Tibial nerve (tissue), 4 donors: ENCODE results near the gene RALB.

ENCODE experiments used
- EP300 ChIP-seq, 2 donors: sonication (generic); formaldehyde crosslinking; IDR thresholded peaks; one replicate each; pipeline ENCODE4 v1.6.1; 2017; ENCODE audit warnings: antibody characterized with exemption in 2 of 2, mild to moderate bottlenecking in 1 of 2
- POLR2A ChIP-seq, 2 donors: fragments of 450-650 bp; IDR thresholded peaks; one replicate each; pipeline ENCODE4 v1.6.1; 2017; ENCODE audit warnings: antibody characterized with exemption in 2 of 2, mild to moderate bottlenecking in 2 of 2, moderate library complexity in 2 of 2
- TF ChIP-seq, protein P1 (sequence below), 5 experiments: fragments of 200-600 bp in 3 of 5; fragments of 450-650 bp in 2 of 5; sonication (generic) in 3 of 5; IDR thresholded peaks; one replicate each; pipeline ENCODE4 v1.5.1; 2016 to 2019; ENCODE audit warnings: antibody characterized with exemption in 5 of 5, mild to moderate bottlenecking in 3 of 5, moderate library complexity in 2 of 5

DNA sequence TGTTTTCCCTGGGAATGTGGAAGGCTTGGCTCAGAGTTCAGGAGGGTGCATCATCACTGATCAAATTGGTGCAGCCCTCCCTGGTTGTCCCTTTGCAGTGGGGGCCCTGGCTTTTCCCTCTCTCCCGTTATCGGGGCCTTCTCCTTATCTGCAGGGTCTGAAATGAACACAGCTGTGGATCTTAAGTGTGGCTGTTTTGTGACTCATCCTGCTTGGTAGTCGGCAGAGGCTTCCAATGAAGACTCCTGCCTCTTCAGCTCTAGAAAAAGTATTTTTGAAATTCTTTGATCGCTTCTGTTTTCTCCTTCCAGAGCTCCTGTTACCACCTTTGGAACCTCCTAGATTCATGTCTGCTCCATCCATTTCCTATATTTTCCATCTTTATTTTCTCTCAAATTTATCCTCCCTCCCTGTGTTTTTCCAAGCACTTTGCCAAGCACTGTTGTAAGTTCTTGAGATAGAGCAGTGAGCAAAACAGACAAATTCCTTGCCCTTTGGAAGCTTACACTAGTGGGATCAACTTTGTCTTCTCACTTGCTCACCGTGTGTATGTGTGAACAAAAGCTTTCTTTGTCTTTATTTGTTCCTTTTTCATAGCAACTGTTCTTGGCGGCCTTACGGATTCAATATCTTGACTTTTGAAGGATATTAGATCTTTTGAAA is 45.7 kb downstream of the RALB start:
- TF ChIP-seq, protein P1, sequence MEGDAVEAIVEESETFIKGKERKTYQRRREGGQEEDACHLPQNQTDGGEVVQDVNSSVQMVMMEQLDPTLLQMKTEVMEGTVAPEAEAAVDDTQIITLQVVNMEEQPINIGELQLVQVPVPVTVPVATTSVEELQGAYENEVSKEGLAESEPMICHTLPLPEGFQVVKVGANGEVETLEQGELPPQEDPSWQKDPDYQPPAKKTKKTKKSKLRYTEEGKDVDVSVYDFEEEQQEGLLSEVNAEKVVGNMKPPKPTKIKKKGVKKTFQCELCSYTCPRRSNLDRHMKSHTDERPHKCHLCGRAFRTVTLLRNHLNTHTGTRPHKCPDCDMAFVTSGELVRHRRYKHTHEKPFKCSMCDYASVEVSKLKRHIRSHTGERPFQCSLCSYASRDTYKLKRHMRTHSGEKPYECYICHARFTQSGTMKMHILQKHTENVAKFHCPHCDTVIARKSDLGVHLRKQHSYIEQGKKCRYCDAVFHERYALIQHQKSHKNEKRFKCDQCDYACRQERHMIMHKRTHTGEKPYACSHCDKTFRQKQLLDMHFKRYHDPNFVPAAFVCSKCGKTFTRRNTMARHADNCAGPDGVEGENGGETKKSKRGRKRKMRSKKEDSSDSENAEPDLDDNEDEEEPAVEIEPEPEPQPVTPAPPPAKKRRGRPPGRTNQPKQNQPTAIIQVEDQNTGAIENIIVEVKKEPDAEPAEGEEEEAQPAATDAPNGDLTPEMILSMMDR (IDR thresholded peaks at IDR 0.05) = no peak
- TF ChIP-seq EP300 (IDR thresholded peaks at IDR 0.05) = no peak
- no peak for TF ChIP-seq POLR2A (IDR thresholded peaks at IDR 0.05)
